ENCODE measurements around the gene KLHL13.

Gene KLHL13

DNA sequence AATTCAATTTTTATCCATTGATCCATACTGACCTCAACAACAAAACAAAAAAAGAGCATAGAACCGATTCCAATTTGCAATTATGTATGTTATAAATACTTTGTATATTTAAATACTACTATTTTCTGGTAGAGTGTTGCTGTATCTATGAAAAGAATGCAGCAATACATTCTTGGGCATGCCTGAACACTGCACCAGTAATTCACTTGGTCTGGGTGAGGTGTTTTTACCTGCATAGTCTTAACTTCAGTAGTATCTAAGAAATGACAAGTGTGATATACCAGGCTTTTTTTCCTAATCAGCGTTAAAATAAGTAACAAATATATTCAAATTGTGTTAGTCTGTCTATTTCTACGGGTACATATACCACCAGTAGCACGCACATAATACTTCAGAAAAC lies 120.2 kb downstream of the KLHL13 start:
- no peak for DNase-seq (ENCODE audit: extremely low read depth, low read depth)
- no peak overlapping the region for H3K4me3 ChIP-seq (replicated peaks; ENCODE audit: low read depth, low read length)
- TF ChIP-seq, protein P1, sequence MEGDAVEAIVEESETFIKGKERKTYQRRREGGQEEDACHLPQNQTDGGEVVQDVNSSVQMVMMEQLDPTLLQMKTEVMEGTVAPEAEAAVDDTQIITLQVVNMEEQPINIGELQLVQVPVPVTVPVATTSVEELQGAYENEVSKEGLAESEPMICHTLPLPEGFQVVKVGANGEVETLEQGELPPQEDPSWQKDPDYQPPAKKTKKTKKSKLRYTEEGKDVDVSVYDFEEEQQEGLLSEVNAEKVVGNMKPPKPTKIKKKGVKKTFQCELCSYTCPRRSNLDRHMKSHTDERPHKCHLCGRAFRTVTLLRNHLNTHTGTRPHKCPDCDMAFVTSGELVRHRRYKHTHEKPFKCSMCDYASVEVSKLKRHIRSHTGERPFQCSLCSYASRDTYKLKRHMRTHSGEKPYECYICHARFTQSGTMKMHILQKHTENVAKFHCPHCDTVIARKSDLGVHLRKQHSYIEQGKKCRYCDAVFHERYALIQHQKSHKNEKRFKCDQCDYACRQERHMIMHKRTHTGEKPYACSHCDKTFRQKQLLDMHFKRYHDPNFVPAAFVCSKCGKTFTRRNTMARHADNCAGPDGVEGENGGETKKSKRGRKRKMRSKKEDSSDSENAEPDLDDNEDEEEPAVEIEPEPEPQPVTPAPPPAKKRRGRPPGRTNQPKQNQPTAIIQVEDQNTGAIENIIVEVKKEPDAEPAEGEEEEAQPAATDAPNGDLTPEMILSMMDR (IDR thresholded peaks at IDR 0.05; ENCODE audit: low read depth, low read length, missing control alignments) = no peak

DNA sequence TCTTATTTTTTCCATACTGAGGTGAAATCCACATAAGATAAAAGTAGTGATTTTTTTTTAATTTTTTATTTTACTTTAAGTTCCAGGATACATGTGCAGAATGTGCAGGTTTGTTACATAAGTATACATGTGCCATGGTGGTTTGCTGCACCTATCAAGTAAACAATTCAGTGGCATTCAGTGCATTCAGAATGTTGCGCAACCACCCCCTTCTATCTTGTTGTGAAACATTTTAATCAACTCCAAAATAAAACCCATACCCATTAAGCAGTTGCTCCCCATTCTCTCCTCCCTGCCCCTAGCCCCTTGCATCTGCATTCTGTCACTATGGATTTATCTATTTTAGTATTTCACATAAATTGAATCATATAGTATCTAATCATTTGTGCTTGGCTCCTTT lies 121.2 kb downstream of the KLHL13 start:
- TF ChIP-seq, protein P1 (IDR thresholded peaks at IDR 0.05; ENCODE audit: low read depth, low read length, missing control alignments) = no peak
- DNase-seq (ENCODE audit: extremely low read depth, low read depth) = no peak
- H3K4me3 ChIP-seq (replicated peaks; ENCODE audit: low read depth, low read length) = no peak overlapping the region

DNA sequence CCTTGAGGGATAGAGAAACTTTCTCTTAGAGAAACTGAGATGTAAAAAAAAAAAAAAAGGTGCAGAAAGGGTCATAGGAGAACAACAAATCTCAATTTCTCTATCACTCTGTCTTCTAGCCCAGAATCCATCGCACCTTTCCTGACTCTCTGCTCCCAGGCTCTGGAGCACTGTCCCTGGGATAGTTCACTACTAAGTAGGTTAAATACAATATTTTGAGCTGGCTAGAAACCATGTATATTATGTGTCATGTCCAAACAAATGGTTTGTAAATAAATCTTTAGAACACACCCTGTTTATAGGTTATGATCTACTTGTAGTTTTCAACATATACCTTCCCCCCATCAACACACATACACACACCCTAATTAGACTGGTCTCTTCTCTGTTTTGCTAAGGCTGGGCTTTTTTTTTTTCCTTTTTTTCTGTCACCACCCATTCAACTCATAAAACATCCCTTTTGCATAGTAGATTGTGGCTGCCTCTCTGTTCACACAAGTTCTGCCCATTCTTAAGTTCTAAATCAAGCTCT lies 124.4 kb downstream of the KLHL13 start:
- no peak for DNase-seq (ENCODE audit: extremely low read depth, low read depth)
- no peak overlapping the region for H3K4me3 ChIP-seq (replicated peaks; ENCODE audit: low read depth, low read length)
- TF ChIP-seq, protein P1 (IDR thresholded peaks at IDR 0.05; ENCODE audit: low read depth, low read length, missing control alignments) = no peak

DNA sequence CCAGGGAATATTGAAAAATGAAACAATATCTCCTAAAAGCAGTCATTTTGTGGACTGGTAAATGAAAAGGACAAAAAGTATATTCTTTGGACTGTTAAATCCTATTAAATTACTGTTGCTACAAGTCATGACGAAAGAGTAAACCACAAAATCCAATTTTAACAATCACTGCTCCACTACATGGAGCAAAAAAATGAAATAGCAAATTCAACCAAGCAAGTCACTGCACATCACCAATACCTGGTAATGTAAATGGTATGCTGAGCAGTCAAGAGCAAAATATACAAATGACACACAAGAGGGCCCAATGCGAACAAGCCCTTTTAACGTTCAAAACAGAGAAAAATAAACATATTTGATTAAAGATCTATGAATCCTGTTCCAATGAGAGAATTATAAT lies 126.2 kb downstream of the KLHL13 start:
- no peak for DNase-seq (ENCODE audit: extremely low read depth, low read depth)
- H3K4me3 ChIP-seq (replicated peaks; ENCODE audit: low read depth, low read length) = no peak overlapping the region
- TF ChIP-seq, protein P1 (IDR thresholded peaks at IDR 0.05; ENCODE audit: low read depth, low read length, missing control alignments) = no peak

DNA sequence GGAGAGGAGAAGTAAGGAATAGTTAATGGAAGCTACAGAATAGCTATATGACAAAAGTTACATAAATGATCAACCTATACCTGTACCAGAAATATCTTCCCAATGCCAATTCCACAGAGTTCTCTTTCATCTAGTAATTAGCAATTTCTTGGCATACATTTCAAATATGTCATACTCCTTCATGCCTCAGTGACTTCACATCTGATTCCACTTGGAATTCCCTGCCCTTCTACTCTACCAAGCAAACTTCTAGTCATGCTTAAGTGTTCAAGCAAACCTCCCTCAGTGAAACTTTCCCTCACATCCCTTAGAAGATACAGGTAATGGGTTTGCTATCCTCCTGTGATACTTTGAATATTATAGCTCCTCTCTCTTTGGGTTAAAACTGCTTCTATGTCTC lies 127.1 kb downstream of the KLHL13 start:
- H3K4me3 ChIP-seq (replicated peaks; ENCODE audit: low read depth, low read length) = no peak overlapping the region
- TF ChIP-seq, protein P1 (IDR thresholded peaks at IDR 0.05; ENCODE audit: low read depth, low read length, missing control alignments) = no peak
- DNase-seq (ENCODE audit: extremely low read depth, low read depth) = no peak

DNA sequence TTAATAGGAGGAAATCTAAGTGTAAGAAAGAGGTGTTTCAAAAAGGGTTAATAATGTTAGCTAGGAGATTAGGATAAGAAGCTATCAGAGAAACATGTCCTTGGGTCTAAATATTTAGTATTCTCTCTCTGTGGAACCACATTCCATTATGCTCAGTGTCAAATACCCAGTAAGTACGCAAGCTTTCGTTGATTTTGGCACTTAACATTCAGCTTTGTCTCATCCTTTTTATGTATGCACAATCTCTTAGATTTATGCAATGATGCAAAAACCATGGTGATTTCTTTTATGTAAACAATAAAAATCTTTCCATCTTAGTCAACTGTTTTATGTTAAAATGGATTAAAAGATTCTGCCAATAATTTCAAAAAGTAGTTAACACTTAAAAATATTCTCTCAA lies 129.2 kb downstream of the KLHL13 start:
- TF ChIP-seq, protein P1 (IDR thresholded peaks at IDR 0.05; ENCODE audit: low read depth, low read length, missing control alignments) = no peak
- no peak overlapping the region for H3K4me3 ChIP-seq (replicated peaks; ENCODE audit: low read depth, low read length)
- no peak for DNase-seq (ENCODE audit: extremely low read depth, low read depth)

DNA sequence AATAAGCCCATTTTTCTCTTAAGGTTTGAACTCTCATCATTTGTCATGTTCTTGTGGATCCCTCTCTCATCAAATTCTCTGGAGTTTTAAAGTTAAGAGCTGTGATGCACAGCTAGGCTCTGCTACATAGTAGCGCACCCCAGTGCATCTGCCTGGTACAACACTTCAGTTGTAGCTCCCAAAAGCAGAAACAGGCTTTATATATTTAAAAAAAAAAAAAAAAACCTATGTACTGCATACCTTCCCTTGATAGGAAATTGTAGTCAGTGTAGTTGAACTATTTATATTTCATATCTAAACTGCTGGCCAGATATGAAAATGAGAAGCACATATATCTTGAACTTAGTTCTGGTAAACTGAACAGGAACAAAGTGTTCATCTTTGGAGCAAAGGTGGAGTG lies 131.4 kb downstream of the KLHL13 start:
- no peak overlapping the region for H3K4me3 ChIP-seq (replicated peaks; ENCODE audit: low read depth, low read length)
- no peak for DNase-seq (ENCODE audit: extremely low read depth, low read depth)
- TF ChIP-seq, protein P1 (IDR thresholded peaks at IDR 0.05; ENCODE audit: low read depth, low read length, missing control alignments) = no peak
